ENCODE measurements around the gene PMM2.

The PMM2 gene

GRCh38 chr16:8893426-8893825 lies 95.8 kb downstream of the PMM2 start:
- TF ChIP-seq POLR2A (IDR thresholded peaks at IDR 0.05; ENCODE audit: low read depth, low read length): no peak
- DNase-seq (ENCODE audit: insufficient read length, low spot score) (no peak), FAIRE-seq (no peak)

GRCh38 chr16:8893976-8894690 lies 96.5 kb downstream of the PMM2 start:
- DNase-seq (ENCODE audit: insufficient read length, low spot score) (no peak), FAIRE-seq (no peak)
- no peak for TF ChIP-seq POLR2A (IDR thresholded peaks at IDR 0.05; ENCODE audit: low read depth, low read length)

GRCh38 chr16:8894736-8895334 lies 97.2 kb downstream of the PMM2 start:
- TF ChIP-seq POLR2A (IDR thresholded peaks at IDR 0.05; ENCODE audit: low read depth, low read length): no peak
- no peak for FAIRE-seq

GRCh38 chr16:8898660-8899318 lies 101.2 kb downstream of the PMM2 start:
- TF ChIP-seq POLR2A (IDR thresholded peaks at IDR 0.05; ENCODE audit: low read depth, low read length): no peak
- DNase-seq (ENCODE audit: insufficient read length, low spot score) (no peak), FAIRE-seq (no peak)

More at GRCh38 chr16:8894736-8895334, 97.2 kb downstream of the PMM2 start:
- no peak for DNase-seq (ENCODE audit: insufficient read length, low spot score)

Measured in H54 (cell line).